Measurements from ENCODE around the gene NRDC. TPM values are rescaled to one million over a fixed set of nuclear protein-coding genes. Genes with fewer than 3 reads are reported as not detected.

The NRDC gene
- polyA plus RNA-seq, 3 donors, result 120 to 183 (median 150) TPM

GRCh38 chr1:51855624-51856023 lies 22.9 kb downstream of the NRDC start:
- no peak for DNase-seq

- DNase-seq, result no peak
Observed at GRCh38 chr1:51853360-51853759, 25.2 kb downstream of the NRDC start.

GRCh38 chr1:51851882-51852396 lies 26.6 kb downstream of the NRDC start:
- DNase-seq, result no peak

- DNase-seq, result peak; percentile 4
Observed at GRCh38 chr1:51850420-51851223, 27.9 kb downstream of the NRDC start.

GRCh38 chr1:51847294-51847920 lies 31.1 kb downstream of the NRDC start:
- DNase-seq, result no peak

GRCh38 chr1:51843948-51844347 lies 34.6 kb downstream of the NRDC start:
- no peak for DNase-seq

- DNase-seq, result no peak
Observed at GRCh38 chr1:51842261-51842660, 36.3 kb downstream of the NRDC start.

GRCh38 chr1:51840743-51841461 lies 37.6 kb downstream of the NRDC start:
- DNase-seq, result no peak

GRCh38 chr1:51840182-51840581 lies 38.3 kb downstream of the NRDC start:
- no peak for DNase-seq

GRCh38 chr1:51839094-51839493 lies 39.4 kb downstream of the NRDC start:
- no peak for DNase-seq

GRCh38 chr1:51837243-51837642 lies 41.3 kb downstream of the NRDC start:
- no peak for DNase-seq

GRCh38 chr1:51833700-51834099 lies 44.8 kb downstream of the NRDC start:
- DNase-seq, result no peak

GRCh38 chr1:51829058-51829457 lies 49.5 kb downstream of the NRDC start:
- DNase-seq, result no peak

- DNase-seq, result no peak
Observed at GRCh38 chr1:51819810-51820209, 58.7 kb downstream of the NRDC start.

- peak; percentile 4 for DNase-seq
Observed at GRCh38 chr1:51819021-51819420, 59.5 kb downstream of the NRDC start.

GRCh38 chr1:51818487-51818886 lies 60.0 kb downstream of the NRDC start:
- peak; percentile 10 for DNase-seq

GRCh38 chr1:51814513-51814912 lies 64.0 kb downstream of the NRDC start:
- no peak for DNase-seq

GRCh38 chr1:51799372-51799771 lies 79.2 kb downstream of the NRDC start:
- DNase-seq, result no peak

GRCh38 chr1:51794868-51795267 lies 83.7 kb downstream of the NRDC start:
- no peak for DNase-seq

- no peak for DNase-seq
Observed at GRCh38 chr1:51794260-51794659, 84.3 kb downstream of the NRDC start.

GRCh38 chr1:51792864-51793263 lies 85.7 kb downstream of the NRDC start:
- DNase-seq, result peak; percentile 4

- DNase-seq, result no peak
Observed at GRCh38 chr1:51791888-51792287, 86.6 kb downstream of the NRDC start.

GRCh38 chr1:51790385-51790784 lies 88.1 kb downstream of the NRDC start:
- DNase-seq, result no peak
